Skeletal muscle satellite cell (primary cell): ENCODE data around the gene GATAD2B.
A peak's percentile ranks its signal among the peaks of the same experiment; 100 is the strongest.

Source experiments
- H3K27me3 ChIP-seq: 2 replicates; pipeline ENCODE4 v1.7.0; 2013; ENCODE audit warnings: low read length; ENCODE audit not compliant: control insufficient read depth, insufficient read depth
- H3K36me3 ChIP-seq: 2 replicates; pipeline ENCODE4 v1.7.0; 2013; ENCODE audit warnings: mild to moderate bottlenecking, control low read depth, low read length; ENCODE audit not compliant: insufficient read depth
- H3K4me1 ChIP-seq: 2 replicates; pipeline ENCODE4 v1.7.0; 2013; ENCODE audit warnings: low read length; ENCODE audit not compliant: control insufficient read depth, insufficient read depth
- H3K4me2 ChIP-seq: 2 replicates; pipeline ENCODE4 v1.7.0; 2013; ENCODE audit warnings: mild to moderate bottlenecking, low read length
- H3K4me3 ChIP-seq: 2 replicates; pipeline ENCODE4 v1.7.0; 2013; ENCODE audit warnings: low read length
- H3K9ac ChIP-seq: 2 replicates; pipeline ENCODE4 v1.7.0; 2013; ENCODE audit warnings: mild to moderate bottlenecking, low read depth, low read length, moderate library complexity
- H3K9me3 ChIP-seq: replicated peaks from 2 replicates; pipeline ENCODE4 v1.7.0; 2013; ENCODE audit warnings: mild to moderate bottlenecking, control low read depth, low read length

GATAD2B gene

GRCh38 chr1:153775458-153776327 lies 147.1 kb downstream of the GATAD2B start:
- Histone ChIP-seq H3K4me3 (peak overlapping the region; percentile 76), H3K9me3 (no peaks in the 10 kb centered on the region), H3K27me3 (no peaks in the 10 kb centered on the region), H3K36me3 (peaks cover 20% of the 10 kb centered on the region), H3K9ac (peak overlapping the region; percentile 63), H3K4me1 (peaks cover 34% of the 10 kb centered on the region), H3K4me2 (peak overlapping the region; percentile 97)

GRCh38 chr1:153774780-153775457 lies 147.9 kb downstream of the GATAD2B start, which contains the start of gene SLC27A3:
TSS of gene SLC27A3 (plus strand) at chr1:153775407. CDS start at chr1:153775498, 91 bp downstream.
- H3K36me3 ChIP-seq, result peaks cover 25% of the 10 kb centered on the region
- H3K4me3 ChIP-seq, result peak within 1 kb of the TSS; percentile 76
- peaks cover 34% of the 10 kb centered on the region for H3K4me1 ChIP-seq
- peak within 1 kb of the TSS; percentile 97 for H3K4me2 ChIP-seq
- no peaks in the 10 kb centered on the region for H3K9me3 ChIP-seq
- peak within 1 kb of the TSS; percentile 63 for H3K9ac ChIP-seq
- H3K27me3 ChIP-seq, result no peaks in the 10 kb centered on the region

- no peaks in the 10 kb centered on the region for H3K9me3 ChIP-seq
- H3K4me1 ChIP-seq, result peaks cover 34% of the 10 kb centered on the region
- H3K4me3 ChIP-seq, result no peak overlapping the region
- H3K36me3 ChIP-seq, result peaks cover 32% of the 10 kb centered on the region
- H3K27me3 ChIP-seq, result no peaks in the 10 kb centered on the region
- no peak overlapping the region for H3K9ac ChIP-seq
- no peak overlapping the region for H3K4me2 ChIP-seq
Measured at GRCh38 chr1:153774026-153774595, 148.7 kb downstream of the GATAD2B start.

- no peak overlapping the region for H3K9ac ChIP-seq
- H3K9me3 ChIP-seq, result no peaks in the 10 kb centered on the region
- peaks cover 34% of the 10 kb centered on the region for H3K4me1 ChIP-seq
- no peaks in the 10 kb centered on the region for H3K27me3 ChIP-seq
- peaks cover 40% of the 10 kb centered on the region for H3K36me3 ChIP-seq
- H3K4me3 ChIP-seq, result no peak overlapping the region
- H3K4me2 ChIP-seq, result no peak overlapping the region
Measured at GRCh38 chr1:153773096-153773921, 149.5 kb downstream of the GATAD2B start.

GRCh38 chr1:153771841-153772593 lies 150.8 kb downstream of the GATAD2B start:
- no peaks in the 10 kb centered on the region for H3K27me3 ChIP-seq
- no peaks in the 10 kb centered on the region for H3K9me3 ChIP-seq
- H3K9ac ChIP-seq, result no peak overlapping the region
- H3K4me2 ChIP-seq, result no peak overlapping the region
- peaks cover 52% of the 10 kb centered on the region for H3K36me3 ChIP-seq
- peaks cover 25% of the 10 kb centered on the region for H3K4me1 ChIP-seq
- no peak overlapping the region for H3K4me3 ChIP-seq

- no peaks in the 10 kb centered on the region for H3K27me3 ChIP-seq
- H3K9me3 ChIP-seq, result no peaks in the 10 kb centered on the region
- H3K4me3 ChIP-seq, result no peak overlapping the region
- H3K4me2 ChIP-seq, result no peak overlapping the region
- peaks cover 21% of the 10 kb centered on the region for H3K4me1 ChIP-seq
- H3K36me3 ChIP-seq, result peaks cover 58% of the 10 kb centered on the region
- H3K9ac ChIP-seq, result no peak overlapping the region
Measured at GRCh38 chr1:153771261-153771660, 151.5 kb downstream of the GATAD2B start.

- H3K4me1 ChIP-seq, result peaks cover 17% of the 10 kb centered on the region
- no peaks in the 10 kb centered on the region for H3K27me3 ChIP-seq
- H3K4me3 ChIP-seq, result no peak overlapping the region
- H3K36me3 ChIP-seq, result peaks cover 58% of the 10 kb centered on the region
- H3K9ac ChIP-seq, result no peak overlapping the region
- no peak overlapping the region for H3K4me2 ChIP-seq
- no peaks in the 10 kb centered on the region for H3K9me3 ChIP-seq
Measured at GRCh38 chr1:153770797-153771196, 152.0 kb downstream of the GATAD2B start.

GRCh38 chr1:153769221-153769620 lies 153.6 kb downstream of the GATAD2B start:
- Histone ChIP-seq H3K9me3 (no peaks in the 10 kb centered on the region), H3K4me2 (no peak overlapping the region), H3K36me3 (peaks cover 66% of the 10 kb centered on the region), H3K9ac (no peak overlapping the region), H3K4me1 (peaks cover 6% of the 10 kb centered on the region), H3K27me3 (no peaks in the 10 kb centered on the region), H3K4me3 (no peak overlapping the region)

- Histone ChIP-seq H3K9ac (no peak overlapping the region), H3K36me3 (peaks cover 72% of the 10 kb centered on the region), H3K4me3 (no peak overlapping the region), H3K4me2 (no peak overlapping the region), H3K9me3 (no peaks in the 10 kb centered on the region), H3K4me1 (peaks cover 4% of the 10 kb centered on the region), H3K27me3 (no peaks in the 10 kb centered on the region)
Measured at GRCh38 chr1:153768316-153769181, 154.2 kb downstream of the GATAD2B start.

- Histone ChIP-seq H3K9me3 (no peaks in the 10 kb centered on the region), H3K36me3 (peaks cover 74% of the 10 kb centered on the region), H3K27me3 (no peaks in the 10 kb centered on the region), H3K4me1 (no peaks in the 10 kb centered on the region), H3K4me2 (no peak overlapping the region), H3K4me3 (no peak overlapping the region), H3K9ac (no peak overlapping the region)
Measured at GRCh38 chr1:153767519-153767918, 155.3 kb downstream of the GATAD2B start.
